Measurements from ENCODE around the gene CTDP1.

DNA sequence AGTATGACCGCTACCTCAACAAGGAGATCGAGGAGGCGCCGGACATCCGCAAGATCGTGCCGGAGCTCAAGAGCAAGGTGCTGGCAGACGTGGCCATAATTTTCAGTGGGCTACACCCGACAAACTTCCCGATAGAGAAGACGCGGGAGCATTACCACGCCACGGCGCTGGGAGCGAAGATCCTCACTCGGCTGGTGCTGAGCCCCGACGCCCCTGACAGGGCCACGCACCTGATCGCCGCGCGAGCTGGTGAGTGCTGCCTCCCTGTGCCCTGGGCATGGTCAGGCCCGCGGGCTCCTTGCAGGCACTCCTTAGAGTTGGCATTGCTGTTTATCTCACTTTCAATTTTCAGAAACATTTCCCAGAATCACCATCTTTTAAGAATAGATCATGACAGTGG, 35.7 kb downstream of the CTDP1 start:
- TF ChIP-seq MEIS1 (CRISPR knock-in tag; IDR thresholded peaks at IDR 0.05; ENCODE audit: borderline replicate concordance) (no peak), ZNF785 (tag by site-specific recombination; IDR thresholded peaks at IDR 0.05) (no peak), BCL11B (tag by site-specific recombination; IDR thresholded peaks at IDR 0.05; ENCODE audit: low read depth) (no peak)

All from HEK293 (cell line).